GM21786 (cell line): ENCODE measurements around the gene KRTAP4-3.
"Not testable (repeated sequence)": the region's sequence is repeated elsewhere in the genome, so short reads cannot be mapped to it uniquely, and the experiment has no call there.

ENCODE experiments used
- ATAC-seq: cut with Tn5 transposase; IDR thresholded peaks from one replicate; pipeline ENCODE4 v1.9.1; 2021; ENCODE audit not compliant: unreplicated experiment

KRTAP4-3 gene

GRCh38 chr17:41168121-41168520 lies at the start of gene KRTAP4-3:
Gene KRTAP4-3, minus strand, starts transcription at chr17:41168221. Its CDS starts 49 bp downstream, at chr17:41168172.
- ATAC-seq = no peak

GRCh38 chr17:41215681-41216080 lies 47.7 kb upstream of the KRTAP4-3 start:
- ATAC-seq = no peak

GRCh38 chr17:41212524-41213169 lies 44.6 kb upstream of the KRTAP4-3 start:
- ATAC-seq = no peak

- no peak for ATAC-seq
Observed at GRCh38 chr17:41211845-41212466, 43.9 kb upstream of the KRTAP4-3 start.

- ATAC-seq = no peak
Observed at GRCh38 chr17:41199421-41200078, 31.5 kb upstream of the KRTAP4-3 start.

GRCh38 chr17:41196068-41196467 lies 28.0 kb upstream of the KRTAP4-3 start:
- ATAC-seq = no peak

GRCh38 chr17:41190328-41190727 lies 22.3 kb upstream of the KRTAP4-3 start:
- ATAC-seq = no peak

- ATAC-seq = not testable (repeated sequence)
Observed at GRCh38 chr17:41189837-41190318, 21.9 kb upstream of the KRTAP4-3 start, which contains the start of gene KRTAP9-1. Gene KRTAP9-1, plus strand, starts transcription at chr17:41189887. Its CDS starts 0 bp downstream, at chr17:41189887.

GRCh38 chr17:41186872-41187271 lies 18.9 kb upstream of the KRTAP4-3 start:
- no peak for ATAC-seq

- no peak for ATAC-seq
Observed at GRCh38 chr17:41185001-41185400, 17.0 kb upstream of the KRTAP4-3 start.

- no peak for ATAC-seq
Observed at GRCh38 chr17:41184480-41184961, 16.5 kb upstream of the KRTAP4-3 start, which contains the start of gene KRTAP4-1. Gene KRTAP4-1, minus strand, starts transcription at chr17:41184911. Its CDS starts 57 bp downstream, at chr17:41184854.

- ATAC-seq = no peak
Observed at GRCh38 chr17:41178843-41179616, 11.0 kb upstream of the KRTAP4-3 start.

GRCh38 chr17:41178341-41178740 lies 10.3 kb upstream of the KRTAP4-3 start:
- no peak for ATAC-seq

- ATAC-seq = no peak
Observed at GRCh38 chr17:41177727-41178271, 9.8 kb upstream of the KRTAP4-3 start, which contains the start of gene KRTAP4-2. Gene KRTAP4-2, minus strand, starts transcription at chr17:41178221. Its CDS starts 57 bp downstream, at chr17:41178164.

- no peak for ATAC-seq
Observed at GRCh38 chr17:41176744-41177387, 8.8 kb upstream of the KRTAP4-3 start.

- no peak for ATAC-seq
Observed at GRCh38 chr17:41171886-41172285, 3.9 kb upstream of the KRTAP4-3 start.

GRCh38 chr17:41167561-41167960 lies 460 bp downstream of the KRTAP4-3 start:
- no peak for ATAC-seq

GRCh38 chr17:41163828-41164227 lies 4.2 kb downstream of the KRTAP4-3 start:
- ATAC-seq = no peak

- no peak for ATAC-seq
Observed at GRCh38 chr17:41160648-41161047, 7.4 kb downstream of the KRTAP4-3 start, which contains the start of gene KRTAP4-4. Gene KRTAP4-4, minus strand, starts transcription at chr17:41160748. Its CDS starts 57 bp downstream, at chr17:41160691.

GRCh38 chr17:41160190-41160589 lies 7.8 kb downstream of the KRTAP4-3 start:
- ATAC-seq = not testable (repeated sequence)
